Stimulated activated CD4-positive, alpha-beta T cell treated with anti-CD3 and anti-CD28 coated beads, Interleukin-15, amount 100 ng/mL, for 1 hour (primary cell): ENCODE measurements around the gene PLPP7.

ENCODE experiments used
- DNase-seq, 2 donors: peaks; one replicate each; pipeline ENCODE4 v3.0.0-alpha.2; 2020; ENCODE audit warnings: low read depth in 1 of 2, low spot score in 1 of 2

The PLPP7 gene

GRCh38 chr9:131280660-131281059 lies 8.9 kb upstream of the PLPP7 start:
- no peak for DNase-seq

GRCh38 chr9:131281119-131281965 lies 8.2 kb upstream of the PLPP7 start:
- no peak for DNase-seq

GRCh38 chr9:131282175-131282574 lies 7.3 kb upstream of the PLPP7 start:
- no peak for DNase-seq

GRCh38 chr9:131282688-131283422 lies 6.7 kb upstream of the PLPP7 start:
- DNase-seq = no peak

GRCh38 chr9:131284856-131285255 lies 4.7 kb upstream of the PLPP7 start:
- no peak for DNase-seq

- DNase-seq = no peak
These were observed 2.2 kb upstream of the PLPP7 start for GRCh38 chr9:131287359-131287758.

GRCh38 chr9:131288217-131288616 lies 1.3 kb upstream of the PLPP7 start:
- no peak for DNase-seq

GRCh38 chr9:131290036-131290766 lies 678 bp downstream of the PLPP7 start:
- DNase-seq = no peak

- no peak for DNase-seq
These were observed 1.3 kb downstream of the PLPP7 start for GRCh38 chr9:131290767-131291370.

- no peak for DNase-seq
These were observed 2.3 kb downstream of the PLPP7 start for GRCh38 chr9:131291795-131292315.

- no peak for DNase-seq
These were observed 3.4 kb downstream of the PLPP7 start for GRCh38 chr9:131292937-131293336.

GRCh38 chr9:131296460-131296859 lies 6.9 kb downstream of the PLPP7 start:
- no peak for DNase-seq

- no peak for DNase-seq
These were observed 7.5 kb downstream of the PLPP7 start for GRCh38 chr9:131296906-131297500.

- DNase-seq = no peak
These were observed 8.4 kb downstream of the PLPP7 start for GRCh38 chr9:131297903-131298302.

GRCh38 chr9:131298341-131298740 lies 8.8 kb downstream of the PLPP7 start:
- no peak for DNase-seq

GRCh38 chr9:131298816-131299215 lies 9.3 kb downstream of the PLPP7 start:
- DNase-seq = no peak

GRCh38 chr9:131299346-131299960 lies 9.9 kb downstream of the PLPP7 start:
- DNase-seq = no peak

GRCh38 chr9:131299961-131300347 lies 10.4 kb downstream of the PLPP7 start:
- DNase-seq = no peak

- no peak for DNase-seq
These were observed 10.9 kb downstream of the PLPP7 start for GRCh38 chr9:131300444-131300843.
